ENCODE data around the gene SLC35F6. TPM values are rescaled to one million over a fixed set of nuclear protein-coding genes. Genes with fewer than 3 reads are reported as not detected.

SLC35F6 gene
- total and polyA plus RNA-seq, 12 donors: 13.2 to 36.2 (median 21.3) TPM

- WGBS, 2 donors: 67 to 73% methylated on average over 101 of the region's 101 CpGs
- H3K27ac ChIP-seq: no peak overlapping the region
- H3K36me3 ChIP-seq: no peaks in the 10 kb centered on the region
- DNase-seq: no peak
- H3K27me3 ChIP-seq: peaks cover 0 to 18% (median 9%) of the 10 kb centered on the region in 7 donors
- intact Hi-C loops (cut with DNase I): no loop called here
- no peak for ATAC-seq
- H3K4me3 ChIP-seq: no peak overlapping the region
- no peaks in the 10 kb centered on the region for H3K9me3 ChIP-seq
- peak in 7 of 9 donors; percentile 11 to 52 (median 36) for TF ChIP-seq CTCF (IDR thresholded peaks at IDR 0.05)
- peaks cover 4 to 27% (median 16%) of the 10 kb centered on the region in 9 donors for H3K4me1 ChIP-seq
Observed at GRCh38 chr2:26727641-26728561, 36.2 kb upstream of the SLC35F6 start.

- Histone ChIP-seq H3K27me3 (peaks cover 0 to 18% (median 9%) of the 10 kb centered on the region in 7 donors), H3K27ac (no peak overlapping the region), H3K9me3 (no peaks in the 10 kb centered on the region), H3K36me3 (no peaks in the 10 kb centered on the region), H3K4me1 (peaks cover 0 to 14% (median 6%) of the 10 kb centered on the region in 9 donors), H3K4me3 (no peak overlapping the region)
- WGBS, 2 donors: 91 to 97% methylated on average over 2 of the region's 2 CpGs
- ATAC-seq: no peak
- intact Hi-C loops (cut with DNase I): no loop called here
- no peak for TF ChIP-seq CTCF (IDR thresholded peaks at IDR 0.05)
- no peak for DNase-seq
Observed at GRCh38 chr2:26729311-26729710, 34.8 kb upstream of the SLC35F6 start.

GRCh38 chr2:26730549-26731344 is 33.3 kb upstream of the SLC35F6 start:
- intact Hi-C loops (cut with DNase I): no loop called here
- ATAC-seq: no peak
- 67 to 73% methylated on average over 19 of the region's 19 CpGs for WGBS, 2 donors

More at GRCh38 chr2:26730549-26731344, 33.3 kb upstream of the SLC35F6 start:
- Histone ChIP-seq H3K4me3 (no peak overlapping the region), H3K27ac (no peak overlapping the region), H3K4me1 (peaks cover 0 to 9% (median 2%) of the 10 kb centered on the region in 9 donors), H3K9me3 (no peaks in the 10 kb centered on the region), H3K27me3 (peaks cover 0 to 18% (median 9%) of the 10 kb centered on the region in 7 donors), H3K36me3 (no peaks in the 10 kb centered on the region)
- DNase-seq: no peak
- TF ChIP-seq CTCF (IDR thresholded peaks at IDR 0.05): no peak

Measured in heart right ventricle (tissue), 16 donors.